Sigmoid colon (tissue), 7 donors: ENCODE results near the gene VILL. TPM values are rescaled to one million over a fixed set of nuclear protein-coding genes. Genes with fewer than 3 reads are reported as not detected.

Experiments used
- DNase-seq: peaks from one replicate; pipeline ENCODE4 v3.0.0-alpha.2; 2019
- H3K27ac ChIP-seq, 4 donors: fragments of 200-600 bp; sonication (generic); one replicate each; pipeline ENCODE4 v1.5.1; 2016 to 2019; ENCODE audit warnings: mild to moderate bottlenecking in 1 of 4
- H3K27me3 ChIP-seq, 3 donors: fragments of 200-600 bp; sonication (generic); one replicate each; pipeline ENCODE4 v1.5.1; 2019; ENCODE audit warnings: mild to moderate bottlenecking in 1 of 3
- H3K36me3 ChIP-seq, 4 donors: fragments of 200-600 bp; sonication (generic); one replicate each; pipeline ENCODE4 v1.5.1; 2016 to 2019
- H3K4me1 ChIP-seq, 4 donors: fragments of 200-600 bp; sonication (generic); one replicate each; pipeline ENCODE4 v1.5.1; 2017 to 2019
- H3K4me3 ChIP-seq, 4 donors: fragments of 200-600 bp; sonication (generic); one replicate each; pipeline ENCODE4 v1.5.1; 2017 to 2019; ENCODE audit warnings: mild to moderate bottlenecking in 2 of 4, moderate library complexity in 1 of 4
- H3K9me3 ChIP-seq, 4 donors: fragments of 200-600 bp in 3 of 4; sonication (generic) in 3 of 4; one replicate each; pipeline versions ENCODE4 v1.5.1 to v1.6.1; 2013 to 2019
- EP300 ChIP-seq, 4 donors: sonication (generic); formaldehyde crosslinking; IDR thresholded peaks; one replicate each; pipeline ENCODE4 v1.6.1; 2017; ENCODE audit warnings: antibody characterized with exemption in 4 of 4
- POLR2A ChIP-seq, 2 donors: fragments of 450-650 bp; IDR thresholded peaks; one replicate each; pipeline ENCODE4 v1.6.1; 2016; ENCODE audit warnings: antibody characterized with exemption in 2 of 2, mild to moderate bottlenecking in 2 of 2, moderate library complexity in 2 of 2
- POLR2AphosphoS5 ChIP-seq, 4 donors: sonication (generic); formaldehyde crosslinking; IDR thresholded peaks; one replicate each; pipeline ENCODE4 v1.6.1; 2017; ENCODE audit warnings: antibody characterized with exemption in 4 of 4
- WGBS, 2 donors: extraction: QIAGEN DNeasy Blood & Tissue Kit; methylation state at CpG; one replicate each; pipeline ENCODE4 v1.1.7; 2013; 5-methylcytosine and 5-hydroxymethylcytosine counted together
- intact Hi-C: fragments of 100-400 bp; cut with DNase I; formaldehyde crosslinking; loops from one replicate; pipeline ENCODE4 v1.15.1; 2023
- polyA plus RNA-seq, 3 donors: library from polyadenylated mRNA; stranded (reverse); fragments of 200-250 nt; gene quantifications; one replicate each; pipeline ENCODE4 v1.2.3, GENCODE V29; 2013
- total RNA-seq, 4 donors: library from RNA; depleted of rRNA; stranded (reverse); fragments of >200 nt; gene quantifications; one replicate each; pipeline ENCODE4 v1.1.0, GENCODE V29; 2016
- TF ChIP-seq, protein P1 (sequence below), 4 experiments: fragments of 450-650 bp in 3 of 4; fragments of 200-600 bp in 1 of 4; IDR thresholded peaks; one replicate each; pipeline ENCODE4 v1.5.1; 2016 to 2019; ENCODE audit warnings: antibody characterized with exemption in 4 of 4, mild to moderate bottlenecking in 3 of 4, moderate library complexity in 2 of 4
- donor health status: healthy with polysubstance abuse.
- donor health status: Bipolar disorder and iron deficiency.
- donor health status: healthy.

Gene VILL
- total and polyA plus RNA-seq, 7 donors: 5.3 to 175 (median 8.3) TPM

DNA sequence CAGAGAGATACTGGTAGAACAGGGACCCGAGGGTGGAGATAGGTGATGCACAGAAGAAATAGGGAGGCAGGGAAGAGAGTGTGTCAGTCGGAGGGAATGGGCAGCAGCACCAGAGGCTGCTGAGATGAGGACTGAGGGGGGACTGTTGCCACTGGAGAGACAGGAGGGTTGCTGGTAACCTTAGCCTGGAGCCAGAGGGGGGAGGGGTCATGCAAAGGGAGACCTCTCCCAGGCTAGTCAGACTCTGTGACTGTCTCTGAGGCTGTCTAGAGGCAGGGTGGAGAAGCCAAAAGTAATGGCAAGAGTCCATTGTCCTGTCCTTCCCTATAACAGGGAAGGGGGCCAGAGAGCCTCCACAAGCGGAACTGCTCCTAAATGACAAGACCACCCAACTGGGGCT, 46.3 kb downstream of the VILL start:
- H3K27ac ChIP-seq: no peak overlapping the region
- no peaks in the 10 kb centered on the region for H3K36me3 ChIP-seq
- peaks cover 0 to 5% (median 0%) of the 10 kb centered on the region in 3 donors for H3K27me3 ChIP-seq
- H3K9me3 ChIP-seq: no peaks in the 10 kb centered on the region
- WGBS, 2 donors: 83 to 86% methylated on average over 3 of the region's 3 CpGs
- H3K4me3 ChIP-seq: no peak overlapping the region
- intact Hi-C loops: no loop called here
- TF ChIP-seq POLR2AphosphoS5 (IDR thresholded peaks at IDR 0.05): no peak
- H3K4me1 ChIP-seq: peaks cover 0 to 16% (median 13%) of the 10 kb centered on the region in 4 donors
- DNase-seq: no peak

DNA sequence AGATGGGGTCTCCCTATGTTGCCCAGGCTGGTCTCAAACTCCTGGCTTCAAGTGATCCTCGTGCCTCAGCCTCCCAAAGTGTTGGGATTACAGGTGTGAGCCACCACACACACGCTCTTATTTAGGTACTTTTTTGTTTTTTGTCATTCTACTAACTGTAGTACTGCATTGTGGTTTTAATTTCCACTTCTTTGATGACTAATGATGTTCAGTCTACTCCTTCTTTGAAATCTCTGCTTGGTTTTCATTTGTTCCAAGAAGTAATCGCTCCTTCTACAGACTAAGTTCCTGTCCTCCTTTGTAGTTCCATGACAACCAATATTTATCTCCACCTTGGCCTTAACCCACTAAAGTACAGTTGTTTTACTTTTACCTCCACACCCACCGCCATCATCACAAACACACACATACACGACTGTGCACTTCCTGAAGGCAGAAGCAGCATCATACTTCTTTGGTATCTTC, 47.9 kb downstream of the VILL start:
- Histone ChIP-seq H3K27ac (no peak overlapping the region), H3K4me3 (no peak overlapping the region)

DNA sequence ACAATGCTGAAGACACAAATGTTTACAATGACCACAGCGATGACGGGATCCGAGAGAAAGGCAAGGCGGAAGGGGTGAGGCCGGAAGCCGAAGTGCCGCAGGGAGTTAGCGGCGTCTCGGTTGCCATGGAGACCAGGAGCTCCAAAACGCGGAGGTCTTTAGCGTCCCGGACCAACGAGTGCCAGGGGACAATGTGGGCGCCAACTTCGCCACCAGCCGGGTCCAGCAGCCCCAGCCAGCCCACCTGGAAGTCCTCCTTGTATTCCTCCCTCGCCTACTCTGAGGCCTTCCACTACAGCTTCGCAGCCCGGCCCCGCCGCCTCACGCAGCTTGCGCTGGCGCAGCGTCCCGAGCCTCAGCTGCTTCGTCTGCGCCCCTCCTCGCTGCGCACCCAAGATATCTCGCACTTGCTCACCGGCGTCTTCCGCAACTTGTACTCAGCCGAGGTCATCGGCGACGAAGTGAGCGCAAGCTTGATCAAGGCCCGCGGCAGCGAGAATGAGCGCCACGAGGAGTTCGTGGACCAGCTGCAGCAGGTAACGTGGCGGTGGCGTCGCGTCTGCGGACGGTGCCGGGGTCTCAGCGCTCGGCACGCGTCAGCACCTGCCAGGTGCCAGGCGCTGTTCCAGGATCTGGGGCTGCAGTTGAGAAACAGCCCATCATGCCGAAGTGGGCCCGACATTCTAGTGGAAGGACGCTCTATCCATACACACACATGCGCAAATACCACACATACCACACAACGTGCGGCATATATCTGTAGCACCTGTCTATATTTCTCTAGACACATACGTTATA, 48.7 kb downstream of the VILL start, which contains the start of gene DLEC1:
Gene DLEC1, plus strand, starts transcription at position 108 of the 798 bp plus-strand sequence. Its CDS starts 18 bp downstream, at position 126.
- H3K27me3 ChIP-seq: peaks cover 0 to 5% (median 0%) of the 10 kb centered on the region in 3 donors
- peaks cover 0 to 16% (median 13%) of the 10 kb centered on the region in 4 donors for H3K4me1 ChIP-seq
- 1 to 2% methylated on average over 67 of the region's 67 CpGs for WGBS, 2 donors
- DNase-seq: peak; percentile 83
- H3K27ac ChIP-seq: no peak within 1 kb of the TSS
- intact Hi-C loops: no loop called here
- H3K9me3 ChIP-seq: no peaks in the 10 kb centered on the region
- H3K4me3 ChIP-seq: peak within 1 kb of the TSS; percentile 20 to 50 (median 40)
- TF ChIP-seq POLR2AphosphoS5 (IDR thresholded peaks at IDR 0.05): no peak
- no peak for TF ChIP-seq EP300 (IDR thresholded peaks at IDR 0.05)
- TF ChIP-seq, protein P1, sequence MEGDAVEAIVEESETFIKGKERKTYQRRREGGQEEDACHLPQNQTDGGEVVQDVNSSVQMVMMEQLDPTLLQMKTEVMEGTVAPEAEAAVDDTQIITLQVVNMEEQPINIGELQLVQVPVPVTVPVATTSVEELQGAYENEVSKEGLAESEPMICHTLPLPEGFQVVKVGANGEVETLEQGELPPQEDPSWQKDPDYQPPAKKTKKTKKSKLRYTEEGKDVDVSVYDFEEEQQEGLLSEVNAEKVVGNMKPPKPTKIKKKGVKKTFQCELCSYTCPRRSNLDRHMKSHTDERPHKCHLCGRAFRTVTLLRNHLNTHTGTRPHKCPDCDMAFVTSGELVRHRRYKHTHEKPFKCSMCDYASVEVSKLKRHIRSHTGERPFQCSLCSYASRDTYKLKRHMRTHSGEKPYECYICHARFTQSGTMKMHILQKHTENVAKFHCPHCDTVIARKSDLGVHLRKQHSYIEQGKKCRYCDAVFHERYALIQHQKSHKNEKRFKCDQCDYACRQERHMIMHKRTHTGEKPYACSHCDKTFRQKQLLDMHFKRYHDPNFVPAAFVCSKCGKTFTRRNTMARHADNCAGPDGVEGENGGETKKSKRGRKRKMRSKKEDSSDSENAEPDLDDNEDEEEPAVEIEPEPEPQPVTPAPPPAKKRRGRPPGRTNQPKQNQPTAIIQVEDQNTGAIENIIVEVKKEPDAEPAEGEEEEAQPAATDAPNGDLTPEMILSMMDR (IDR thresholded peaks at IDR 0.05): no peak
- TF ChIP-seq POLR2A (IDR thresholded peaks at IDR 0.05): no peak
- H3K36me3 ChIP-seq: no peaks in the 10 kb centered on the region

More for the DNA sequence above, 47.9 kb downstream of the VILL start:
- Histone ChIP-seq H3K4me1 (peaks cover 0 to 16% (median 13%) of the 10 kb centered on the region in 4 donors), H3K27me3 (peaks cover 0 to 5% (median 0%) of the 10 kb centered on the region in 3 donors), H3K36me3 (no peaks in the 10 kb centered on the region), H3K9me3 (no peaks in the 10 kb centered on the region)
- 69 to 75% methylated on average over 5 of the region's 5 CpGs for WGBS, 2 donors
- TF ChIP-seq, protein P1 (IDR thresholded peaks at IDR 0.05): no peak
- DNase-seq: no peak
- intact Hi-C loops: no loop called here

DNA sequence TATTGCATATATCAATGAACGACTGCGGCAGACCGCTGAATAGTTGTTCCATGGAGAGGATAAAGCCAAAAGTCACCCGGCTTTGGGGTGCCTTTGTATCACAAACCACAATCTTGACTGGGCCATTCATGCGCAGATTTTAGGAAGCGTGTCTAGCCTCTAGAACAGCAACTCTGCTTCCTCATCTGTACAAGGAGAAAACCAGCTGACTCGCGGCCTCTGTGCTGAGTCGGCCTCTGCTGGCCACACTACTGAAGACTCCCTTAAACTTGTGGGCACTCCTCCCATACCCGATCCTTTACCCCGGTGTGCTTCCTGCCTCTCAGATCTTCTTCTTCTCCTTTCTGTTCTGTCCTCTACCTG, 49.3 kb downstream of the VILL start:
- Histone ChIP-seq H3K4me3 (peak overlapping the region; percentile 20 to 50 (median 40)), H3K9me3 (no peaks in the 10 kb centered on the region), H3K27me3 (peaks cover 0 to 5% (median 0%) of the 10 kb centered on the region in 3 donors), H3K36me3 (no peaks in the 10 kb centered on the region), H3K4me1 (peaks cover 0 to 16% (median 13%) of the 10 kb centered on the region in 4 donors), H3K27ac (no peak overlapping the region)
- TF ChIP-seq, protein P1 (IDR thresholded peaks at IDR 0.05): peak in 2 of 4 experiments; percentile 15 to 17
- TF ChIP-seq EP300 (IDR thresholded peaks at IDR 0.05) (no peak), POLR2AphosphoS5 (IDR thresholded peaks at IDR 0.05) (no peak), POLR2A (IDR thresholded peaks at IDR 0.05) (no peak)
- intact Hi-C loops: no loop called here
- DNase-seq: peak; percentile 85
- WGBS, 2 donors: 10 to 17% methylated on average over 11 of the region's 11 CpGs

DNA sequence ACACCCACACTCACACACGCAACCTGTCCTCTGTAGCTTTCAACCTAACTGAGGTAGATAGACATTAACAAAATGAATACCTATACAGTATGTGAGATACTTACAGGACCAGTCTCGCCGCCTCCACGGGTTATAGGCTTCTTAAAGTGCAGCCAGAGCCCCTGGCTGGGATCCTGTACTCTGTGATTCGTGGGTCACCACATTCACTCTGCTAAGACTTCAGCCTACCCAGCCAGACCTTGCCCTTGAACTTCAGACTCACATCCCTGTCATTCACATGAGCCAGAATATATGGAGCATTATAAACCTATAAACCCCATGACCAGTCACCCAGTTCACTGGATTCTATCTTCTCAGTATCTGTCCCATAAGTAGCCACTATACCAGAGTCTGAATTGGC, 49.8 kb downstream of the VILL start:
- no peaks in the 10 kb centered on the region for H3K36me3 ChIP-seq
- H3K27me3 ChIP-seq: peaks cover 0 to 5% (median 0%) of the 10 kb centered on the region in 3 donors
- no peak overlapping the region for H3K4me3 ChIP-seq
- H3K4me1 ChIP-seq: peaks cover 0 to 16% (median 13%) of the 10 kb centered on the region in 4 donors
- no peaks in the 10 kb centered on the region for H3K9me3 ChIP-seq
- H3K27ac ChIP-seq: no peak overlapping the region
- no peak for DNase-seq
- TF ChIP-seq EP300 (IDR thresholded peaks at IDR 0.05): no peak
- no peak for TF ChIP-seq POLR2A (IDR thresholded peaks at IDR 0.05)
- TF ChIP-seq, protein P1 (IDR thresholded peaks at IDR 0.05): no peak
- no peak for TF ChIP-seq POLR2AphosphoS5 (IDR thresholded peaks at IDR 0.05)
- intact Hi-C loops: no loop called here
- WGBS, 2 donors: 50 to 74% methylated on average over 5 of the region's 5 CpGs
